Esophagus squamous epithelium (tissue), 4 donors: Measurements from ENCODE around the gene ZNF653.

Experiments used
- POLR2A ChIP-seq, 4 donors: fragments of 450-650 bp; IDR thresholded peaks; one replicate each; pipeline ENCODE4 v1.6.1; 2017; ENCODE audit warnings: antibody characterized with exemption in 4 of 4, mild to moderate bottlenecking in 4 of 4, moderate library complexity in 3 of 4
- TF ChIP-seq, protein P1 (sequence below), 6 experiments: fragments of 450-650 bp in 4 of 6; fragments of 200-600 bp in 2 of 6; sonication (generic) in 2 of 6; IDR thresholded peaks; one replicate each; pipeline ENCODE4 v1.5.1; 2016 to 2019; ENCODE audit warnings: antibody characterized with exemption in 6 of 6, mild to moderate bottlenecking in 4 of 6, moderate library complexity in 4 of 6

DNA sequence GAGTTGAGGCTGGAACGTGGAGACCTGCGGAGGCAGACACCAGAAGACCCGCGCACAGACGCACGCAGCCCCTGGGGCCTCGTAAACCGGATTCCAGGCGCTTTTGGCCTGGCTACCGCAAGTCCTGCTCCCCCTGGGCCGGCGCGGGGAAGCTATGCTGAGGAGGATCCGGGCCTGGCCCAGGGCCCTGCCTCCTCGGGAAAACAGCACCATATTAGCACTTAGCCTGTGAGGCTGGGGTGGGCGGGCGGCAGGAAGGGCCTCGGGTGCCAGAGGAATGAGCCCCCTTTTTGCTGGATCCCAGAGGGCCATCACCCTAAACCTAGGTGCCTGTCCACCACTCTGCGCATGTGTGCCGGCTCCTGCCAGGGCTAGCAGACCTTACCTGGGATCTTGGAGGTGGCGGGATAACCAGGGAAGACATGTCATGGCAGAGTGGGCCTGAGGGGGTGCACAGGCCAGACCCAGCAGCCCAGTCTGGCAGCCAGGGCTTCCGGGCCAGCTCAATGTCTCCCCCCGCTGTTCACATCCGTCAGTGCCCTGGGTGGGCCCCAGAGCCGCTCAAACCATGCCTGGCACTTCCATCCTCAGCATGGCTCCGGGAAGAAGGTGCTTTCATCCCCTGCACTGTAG, 46.1 kb upstream of the ZNF653 start:
- TF ChIP-seq, protein P1, sequence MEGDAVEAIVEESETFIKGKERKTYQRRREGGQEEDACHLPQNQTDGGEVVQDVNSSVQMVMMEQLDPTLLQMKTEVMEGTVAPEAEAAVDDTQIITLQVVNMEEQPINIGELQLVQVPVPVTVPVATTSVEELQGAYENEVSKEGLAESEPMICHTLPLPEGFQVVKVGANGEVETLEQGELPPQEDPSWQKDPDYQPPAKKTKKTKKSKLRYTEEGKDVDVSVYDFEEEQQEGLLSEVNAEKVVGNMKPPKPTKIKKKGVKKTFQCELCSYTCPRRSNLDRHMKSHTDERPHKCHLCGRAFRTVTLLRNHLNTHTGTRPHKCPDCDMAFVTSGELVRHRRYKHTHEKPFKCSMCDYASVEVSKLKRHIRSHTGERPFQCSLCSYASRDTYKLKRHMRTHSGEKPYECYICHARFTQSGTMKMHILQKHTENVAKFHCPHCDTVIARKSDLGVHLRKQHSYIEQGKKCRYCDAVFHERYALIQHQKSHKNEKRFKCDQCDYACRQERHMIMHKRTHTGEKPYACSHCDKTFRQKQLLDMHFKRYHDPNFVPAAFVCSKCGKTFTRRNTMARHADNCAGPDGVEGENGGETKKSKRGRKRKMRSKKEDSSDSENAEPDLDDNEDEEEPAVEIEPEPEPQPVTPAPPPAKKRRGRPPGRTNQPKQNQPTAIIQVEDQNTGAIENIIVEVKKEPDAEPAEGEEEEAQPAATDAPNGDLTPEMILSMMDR (IDR thresholded peaks at IDR 0.05) = peak in 2 of 6 experiments; percentile 4 to 5
- peak in 1 of 4 donors; percentile 22 for TF ChIP-seq POLR2A (IDR thresholded peaks at IDR 0.05)
